Measurements from ENCODE around the gene SMIM1. TPM values are rescaled to one million over a fixed set of nuclear protein-coding genes. Genes with fewer than 3 reads are reported as not detected.

SMIM1 gene
- total and polyA plus RNA-seq, 2 experiments from 2014 or later: 3.2 to 7.2 TPM

- Histone ChIP-seq H2AFZ (no peak overlapping the region), H3F3A (replicated peaks; ENCODE audit: low read depth) (0 out of 2 replicates have a peak, but pooled peaks cover 3% of the 10 kb centered on the region), H3K36me3 (ENCODE audit: insufficient read depth) (no peaks in the 10 kb centered on the region; the same call in 1 of the 2 replicates), H3K4me1 (ENCODE audit: insufficient read depth) (peaks cover 12% of the 10 kb centered on the region; the same call in 1 of the 2 replicates), H3K4me2 (no peak overlapping the region), H3K9me2 (ENCODE audit: insufficient read depth) (no peaks in the 10 kb centered on the region), H3K27me3 (ENCODE audit: insufficient read depth) (no peaks in the 10 kb centered on the region), H3K27ac (ENCODE audit: low read depth) (no peak overlapping the region), H4K20me1 (replicated peaks; ENCODE audit: insufficient read depth) (no peaks in the 10 kb centered on the region; the same call in 1 of the 2 replicates), H3K4me3 (no peak overlapping the region), H3K79me2 (replicated peaks; ENCODE audit: insufficient read depth) (no peaks in the 10 kb centered on the region)
- Mint-ChIP-seq H3K4me1 (peaks cover 12% of the 10 kb centered on the region), H3K9me3 (0 out of 3 replicates have a peak, but pooled peaks cover 2% of the 10 kb centered on the region), H3K4me3 (0 out of 3 replicates have a peak overlapping the region, but pooled peaks have one; percentile 7), H3K27ac (no peak overlapping the region; the same call in 1 of the 2 replicates), H3K27me3 (ENCODE audit: insufficient read depth, low read depth, poor library complexity) (peaks cover 9% of the 10 kb centered on the region), H3K36me3 (ENCODE audit: low read depth) (peaks cover 10% of the 10 kb centered on the region; the same call in 2 of the 3 replicates)
- peak; percentile 11 for ATAC-seq
- TF ChIP-seq, protein P1, sequence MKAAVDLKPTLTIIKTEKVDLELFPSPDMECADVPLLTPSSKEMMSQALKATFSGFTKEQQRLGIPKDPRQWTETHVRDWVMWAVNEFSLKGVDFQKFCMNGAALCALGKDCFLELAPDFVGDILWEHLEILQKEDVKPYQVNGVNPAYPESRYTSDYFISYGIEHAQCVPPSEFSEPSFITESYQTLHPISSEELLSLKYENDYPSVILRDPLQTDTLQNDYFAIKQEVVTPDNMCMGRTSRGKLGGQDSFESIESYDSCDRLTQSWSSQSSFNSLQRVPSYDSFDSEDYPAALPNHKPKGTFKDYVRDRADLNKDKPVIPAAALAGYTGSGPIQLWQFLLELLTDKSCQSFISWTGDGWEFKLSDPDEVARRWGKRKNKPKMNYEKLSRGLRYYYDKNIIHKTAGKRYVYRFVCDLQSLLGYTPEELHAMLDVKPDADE (IDR thresholded peaks at IDR 0.05): no peak
- TF ChIP-seq, protein P2, sequence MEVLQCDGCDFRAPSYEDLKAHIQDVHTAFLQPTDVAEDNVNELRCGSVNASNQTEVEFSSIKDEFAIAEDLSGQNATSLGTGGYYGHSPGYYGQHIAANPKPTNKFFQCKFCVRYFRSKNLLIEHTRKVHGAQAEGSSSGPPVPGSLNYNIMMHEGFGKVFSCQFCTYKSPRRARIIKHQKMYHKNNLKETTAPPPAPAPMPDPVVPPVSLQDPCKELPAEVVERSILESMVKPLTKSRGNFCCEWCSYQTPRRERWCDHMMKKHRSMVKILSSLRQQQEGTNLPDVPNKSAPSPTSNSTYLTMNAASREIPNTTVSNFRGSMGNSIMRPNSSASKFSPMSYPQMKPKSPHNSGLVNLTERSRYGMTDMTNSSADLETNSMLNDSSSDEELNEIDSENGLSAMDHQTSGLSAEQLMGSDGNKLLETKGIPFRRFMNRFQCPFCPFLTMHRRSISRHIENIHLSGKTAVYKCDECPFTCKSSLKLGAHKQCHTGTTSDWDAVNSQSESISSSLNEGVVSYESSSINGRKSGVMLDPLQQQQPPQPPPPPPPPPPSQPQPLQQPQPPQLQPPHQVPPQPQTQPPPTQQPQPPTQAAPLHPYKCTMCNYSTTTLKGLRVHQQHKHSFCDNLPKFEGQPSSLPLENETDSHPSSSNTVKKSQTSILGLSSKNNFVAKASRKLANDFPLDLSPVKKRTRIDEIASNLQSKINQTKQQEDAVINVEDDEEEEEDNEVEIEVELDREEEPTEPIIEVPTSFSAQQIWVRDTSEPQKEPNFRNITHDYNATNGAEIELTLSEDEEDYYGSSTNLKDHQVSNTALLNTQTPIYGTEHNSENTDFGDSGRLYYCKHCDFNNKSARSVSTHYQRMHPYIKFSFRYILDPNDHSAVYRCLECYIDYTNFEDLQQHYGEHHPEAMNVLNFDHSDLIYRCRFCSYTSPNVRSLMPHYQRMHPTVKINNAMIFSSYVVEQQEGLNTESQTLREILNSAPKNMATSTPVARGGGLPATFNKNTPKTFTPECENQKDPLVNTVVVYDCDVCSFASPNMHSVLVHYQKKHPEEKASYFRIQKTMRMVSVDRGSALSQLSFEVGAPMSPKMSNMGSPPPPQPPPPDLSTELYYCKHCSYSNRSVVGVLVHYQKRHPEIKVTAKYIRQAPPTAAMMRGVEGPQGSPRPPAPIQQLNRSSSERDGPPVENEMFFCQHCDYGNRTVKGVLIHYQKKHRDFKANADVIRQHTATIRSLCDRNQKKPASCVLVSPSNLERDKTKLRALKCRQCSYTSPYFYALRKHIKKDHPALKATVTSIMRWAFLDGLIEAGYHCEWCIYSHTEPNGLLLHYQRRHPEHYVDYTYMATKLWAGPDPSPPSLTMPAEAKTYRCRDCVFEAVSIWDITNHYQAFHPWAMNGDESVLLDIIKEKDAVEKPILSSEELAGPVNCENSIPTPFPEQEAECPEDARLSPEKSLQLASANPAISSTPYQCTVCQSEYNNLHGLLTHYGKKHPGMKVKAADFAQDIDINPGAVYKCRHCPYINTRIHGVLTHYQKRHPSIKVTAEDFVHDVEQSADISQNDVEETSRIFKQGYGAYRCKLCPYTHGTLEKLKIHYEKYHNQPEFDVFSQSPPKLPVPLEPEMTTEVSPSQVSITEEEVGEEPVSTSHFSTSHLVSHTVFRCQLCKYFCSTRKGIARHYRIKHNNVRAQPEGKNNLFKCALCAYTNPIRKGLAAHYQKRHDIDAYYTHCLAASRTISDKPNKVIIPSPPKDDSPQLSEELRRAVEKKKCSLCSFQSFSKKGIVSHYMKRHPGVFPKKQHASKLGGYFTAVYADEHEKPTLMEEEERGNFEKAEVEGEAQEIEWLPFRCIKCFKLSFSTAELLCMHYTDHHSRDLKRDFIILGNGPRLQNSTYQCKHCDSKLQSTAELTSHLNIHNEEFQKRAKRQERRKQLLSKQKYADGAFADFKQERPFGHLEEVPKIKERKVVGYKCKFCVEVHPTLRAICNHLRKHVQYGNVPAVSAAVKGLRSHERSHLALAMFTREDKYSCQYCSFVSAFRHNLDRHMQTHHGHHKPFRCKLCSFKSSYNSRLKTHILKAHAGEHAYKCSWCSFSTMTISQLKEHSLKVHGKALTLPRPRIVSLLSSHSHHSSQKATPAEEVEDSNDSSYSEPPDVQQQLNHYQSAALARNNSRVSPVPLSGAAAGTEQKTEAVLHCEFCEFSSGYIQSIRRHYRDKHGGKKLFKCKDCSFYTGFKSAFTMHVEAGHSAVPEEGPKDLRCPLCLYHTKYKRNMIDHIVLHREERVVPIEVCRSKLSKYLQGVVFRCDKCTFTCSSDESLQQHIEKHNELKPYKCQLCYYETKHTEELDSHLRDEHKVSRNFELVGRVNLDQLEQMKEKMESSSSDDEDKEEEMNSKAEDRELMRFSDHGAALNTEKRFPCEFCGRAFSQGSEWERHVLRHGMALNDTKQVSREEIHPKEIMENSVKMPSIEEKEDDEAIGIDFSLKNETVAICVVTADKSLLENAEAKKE (CRISPR knock-in tag; IDR thresholded peaks at IDR 0.05): no peak
- TF ChIP-seq EZH2phosphoT487 (IDR thresholded peaks at IDR 0.05; ENCODE audit: unreplicated experiment) (no peak), CREB1 (CRISPR knock-in tag; IDR thresholded peaks at IDR 0.05; ENCODE audit: low read depth) (no peak), ZNF331 (CRISPR knock-in tag; IDR thresholded peaks at IDR 0.05; ENCODE audit: low read depth) (no peak), ZNF114 (CRISPR knock-in tag; IDR thresholded peaks at IDR 0.05) (no peak), POLR2AphosphoS5 (IDR thresholded peaks at IDR 0.05; ENCODE audit: low read depth) (no peak; the same call in 1 of the 2 replicates), STAT1 (IDR thresholded peaks at IDR 0.05; ENCODE audit: unreplicated experiment) (no peak), EZH2 (IDR thresholded peaks at IDR 0.05; ENCODE audit: low read depth, unreplicated experiment) (no peak), NANOG (IDR thresholded peaks at IDR 0.05; ENCODE audit: borderline replicate concordance) (no peak), JUNB (IDR thresholded peaks at IDR 0.05; ENCODE audit: unreplicated experiment) (no peak)
- TF ChIP-seq, protein P3, sequence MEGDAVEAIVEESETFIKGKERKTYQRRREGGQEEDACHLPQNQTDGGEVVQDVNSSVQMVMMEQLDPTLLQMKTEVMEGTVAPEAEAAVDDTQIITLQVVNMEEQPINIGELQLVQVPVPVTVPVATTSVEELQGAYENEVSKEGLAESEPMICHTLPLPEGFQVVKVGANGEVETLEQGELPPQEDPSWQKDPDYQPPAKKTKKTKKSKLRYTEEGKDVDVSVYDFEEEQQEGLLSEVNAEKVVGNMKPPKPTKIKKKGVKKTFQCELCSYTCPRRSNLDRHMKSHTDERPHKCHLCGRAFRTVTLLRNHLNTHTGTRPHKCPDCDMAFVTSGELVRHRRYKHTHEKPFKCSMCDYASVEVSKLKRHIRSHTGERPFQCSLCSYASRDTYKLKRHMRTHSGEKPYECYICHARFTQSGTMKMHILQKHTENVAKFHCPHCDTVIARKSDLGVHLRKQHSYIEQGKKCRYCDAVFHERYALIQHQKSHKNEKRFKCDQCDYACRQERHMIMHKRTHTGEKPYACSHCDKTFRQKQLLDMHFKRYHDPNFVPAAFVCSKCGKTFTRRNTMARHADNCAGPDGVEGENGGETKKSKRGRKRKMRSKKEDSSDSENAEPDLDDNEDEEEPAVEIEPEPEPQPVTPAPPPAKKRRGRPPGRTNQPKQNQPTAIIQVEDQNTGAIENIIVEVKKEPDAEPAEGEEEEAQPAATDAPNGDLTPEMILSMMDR (conservative IDR thresholded peaks at IDR 0.05; ENCODE audit: low read depth in 2 of 2): no peak
- TF ChIP-seq, protein P4, sequence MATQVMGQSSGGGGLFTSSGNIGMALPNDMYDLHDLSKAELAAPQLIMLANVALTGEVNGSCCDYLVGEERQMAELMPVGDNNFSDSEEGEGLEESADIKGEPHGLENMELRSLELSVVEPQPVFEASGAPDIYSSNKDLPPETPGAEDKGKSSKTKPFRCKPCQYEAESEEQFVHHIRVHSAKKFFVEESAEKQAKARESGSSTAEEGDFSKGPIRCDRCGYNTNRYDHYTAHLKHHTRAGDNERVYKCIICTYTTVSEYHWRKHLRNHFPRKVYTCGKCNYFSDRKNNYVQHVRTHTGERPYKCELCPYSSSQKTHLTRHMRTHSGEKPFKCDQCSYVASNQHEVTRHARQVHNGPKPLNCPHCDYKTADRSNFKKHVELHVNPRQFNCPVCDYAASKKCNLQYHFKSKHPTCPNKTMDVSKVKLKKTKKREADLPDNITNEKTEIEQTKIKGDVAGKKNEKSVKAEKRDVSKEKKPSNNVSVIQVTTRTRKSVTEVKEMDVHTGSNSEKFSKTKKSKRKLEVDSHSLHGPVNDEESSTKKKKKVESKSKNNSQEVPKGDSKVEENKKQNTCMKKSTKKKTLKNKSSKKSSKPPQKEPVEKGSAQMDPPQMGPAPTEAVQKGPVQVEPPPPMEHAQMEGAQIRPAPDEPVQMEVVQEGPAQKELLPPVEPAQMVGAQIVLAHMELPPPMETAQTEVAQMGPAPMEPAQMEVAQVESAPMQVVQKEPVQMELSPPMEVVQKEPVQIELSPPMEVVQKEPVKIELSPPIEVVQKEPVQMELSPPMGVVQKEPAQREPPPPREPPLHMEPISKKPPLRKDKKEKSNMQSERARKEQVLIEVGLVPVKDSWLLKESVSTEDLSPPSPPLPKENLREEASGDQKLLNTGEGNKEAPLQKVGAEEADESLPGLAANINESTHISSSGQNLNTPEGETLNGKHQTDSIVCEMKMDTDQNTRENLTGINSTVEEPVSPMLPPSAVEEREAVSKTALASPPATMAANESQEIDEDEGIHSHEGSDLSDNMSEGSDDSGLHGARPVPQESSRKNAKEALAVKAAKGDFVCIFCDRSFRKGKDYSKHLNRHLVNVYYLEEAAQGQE (IDR thresholded peaks at IDR 0.05; ENCODE audit: unreplicated experiment): no peak
- DNase-seq (ENCODE audit: low spot score): no peak
Measured at GRCh38 chr1:3731583-3732433, 40.7 kb upstream of the SMIM1 start.

All from GM23338 (cell line).